Endothelial cell of umbilical vein (primary cell): ENCODE data around the gene MYRFL.

Experiments
- EZH2 ChIP-seq: IDR thresholded peaks from 2 replicates; pipeline ENCODE4 v1.6.1; 2012; ENCODE audit warnings: borderline replicate concordance, low read depth, mild to moderate bottlenecking, moderate library complexity, low read length, inconsistent platforms; ENCODE audit not compliant: severe bottlenecking
- FOS ChIP-seq: IDR thresholded peaks from 2 replicates; pipeline ENCODE4 v1.6.1; 2011; ENCODE audit warnings: mild to moderate bottlenecking, low read length, moderate library complexity, borderline replicate concordance; ENCODE audit not compliant: insufficient read depth
- GATA2 ChIP-seq: IDR thresholded peaks from 2 replicates; pipeline ENCODE4 v1.7.0; 2011; ENCODE audit warnings: low read depth, mild to moderate bottlenecking, moderate library complexity, mixed read lengths, low read length; ENCODE audit not compliant: insufficient read length, insufficient read depth
- JUN ChIP-seq: IDR thresholded peaks from 2 replicates; pipeline ENCODE4 v1.6.1; 2011; ENCODE audit warnings: borderline replicate concordance, low read depth; ENCODE audit not compliant: insufficient read length, insufficient read depth
- POLR2A ChIP-seq: IDR thresholded peaks from 2 replicates; pipeline ENCODE4 v1.6.1; 2012; ENCODE audit warnings: low read depth, mild to moderate bottlenecking, control low read depth, low read length
- POLR2AphosphoS5 ChIP-seq: IDR thresholded peaks from 2 replicates; pipeline ENCODE4 v1.6.1; 2012; ENCODE audit warnings: low read depth, mild to moderate bottlenecking, control low read depth, low read length, moderate library complexity; ENCODE audit not compliant: insufficient read depth
- TF ChIP-seq, protein P1 (sequence below), 2 donors: IDR thresholded peaks; 1 replicate in 1 of 2; 2 replicates in 1 of 2; pipeline ENCODE4 v1.5.1; 2011; ENCODE audit warnings: low read length in 2 of 2, mild to moderate bottlenecking in 2 of 2, moderate library complexity in 2 of 2, control low read depth in 1 of 2, inconsistent platforms in 1 of 2, low read depth in 1 of 2; ENCODE audit not compliant: insufficient read depth in 1 of 2; ENCODE audit errors: extremely low read depth in 1 of 2
- TF ChIP-seq, protein P2 (sequence below): IDR thresholded peaks from 2 replicates; pipeline ENCODE4 v1.6.1; 2011; ENCODE audit not compliant: insufficient read depth, insufficient read length

DNA sequence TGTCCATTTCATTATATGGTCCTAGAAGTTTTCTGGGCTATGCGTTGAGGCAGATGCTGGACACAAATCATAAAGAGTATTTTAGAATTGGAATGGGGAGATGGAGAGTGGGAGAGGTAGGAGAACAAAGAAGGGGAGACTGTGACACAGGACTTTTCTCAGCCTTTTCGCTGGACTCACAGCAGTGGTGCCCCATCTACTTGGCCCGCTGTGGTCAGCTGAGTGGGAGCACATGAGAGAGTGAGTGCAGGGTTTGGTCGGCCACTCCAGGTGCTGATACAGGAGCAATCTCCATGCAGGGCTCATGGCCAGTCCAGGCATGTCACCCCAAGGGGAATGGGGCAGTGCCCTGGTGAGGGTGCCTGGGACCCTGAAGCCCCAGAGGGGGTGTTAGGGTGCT lies 109.0 kb downstream of the MYRFL start:
- TF ChIP-seq, protein P1, sequence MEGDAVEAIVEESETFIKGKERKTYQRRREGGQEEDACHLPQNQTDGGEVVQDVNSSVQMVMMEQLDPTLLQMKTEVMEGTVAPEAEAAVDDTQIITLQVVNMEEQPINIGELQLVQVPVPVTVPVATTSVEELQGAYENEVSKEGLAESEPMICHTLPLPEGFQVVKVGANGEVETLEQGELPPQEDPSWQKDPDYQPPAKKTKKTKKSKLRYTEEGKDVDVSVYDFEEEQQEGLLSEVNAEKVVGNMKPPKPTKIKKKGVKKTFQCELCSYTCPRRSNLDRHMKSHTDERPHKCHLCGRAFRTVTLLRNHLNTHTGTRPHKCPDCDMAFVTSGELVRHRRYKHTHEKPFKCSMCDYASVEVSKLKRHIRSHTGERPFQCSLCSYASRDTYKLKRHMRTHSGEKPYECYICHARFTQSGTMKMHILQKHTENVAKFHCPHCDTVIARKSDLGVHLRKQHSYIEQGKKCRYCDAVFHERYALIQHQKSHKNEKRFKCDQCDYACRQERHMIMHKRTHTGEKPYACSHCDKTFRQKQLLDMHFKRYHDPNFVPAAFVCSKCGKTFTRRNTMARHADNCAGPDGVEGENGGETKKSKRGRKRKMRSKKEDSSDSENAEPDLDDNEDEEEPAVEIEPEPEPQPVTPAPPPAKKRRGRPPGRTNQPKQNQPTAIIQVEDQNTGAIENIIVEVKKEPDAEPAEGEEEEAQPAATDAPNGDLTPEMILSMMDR (IDR thresholded peaks at IDR 0.05; ENCODE audit: extremely low read depth in 1 of 2, insufficient read depth in 1 of 2, low read depth in 1 of 2, low read length in 2 of 2), result no peak
- TF ChIP-seq EZH2 (no peak), FOS (no peak), POLR2A (no peak), GATA2 (no peak), JUN (no peak), POLR2AphosphoS5 (no peak)
- TF ChIP-seq, protein P2, sequence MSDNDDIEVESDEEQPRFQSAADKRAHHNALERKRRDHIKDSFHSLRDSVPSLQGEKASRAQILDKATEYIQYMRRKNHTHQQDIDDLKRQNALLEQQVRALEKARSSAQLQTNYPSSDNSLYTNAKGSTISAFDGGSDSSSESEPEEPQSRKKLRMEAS, result no peak
